Gastrocnemius medialis (tissue), 4 donors: ENCODE measurements around the gene CENPS.

Source experiments
- POLR2A ChIP-seq, 2 donors: fragments of 450-650 bp; IDR thresholded peaks; one replicate each; pipeline ENCODE4 v1.6.1; 2017; ENCODE audit warnings: antibody characterized with exemption in 2 of 2, mild to moderate bottlenecking in 2 of 2, moderate library complexity in 2 of 2
- TF ChIP-seq, protein P1 (sequence below), 5 experiments: fragments of 450-650 bp in 3 of 5; fragments of 200-600 bp in 2 of 5; sonication (generic) in 2 of 5; IDR thresholded peaks in 4 of 5; conservative IDR thresholded peaks in 1 of 5; 1 replicate in 4 of 5; 2 replicates in 1 of 5; pipeline ENCODE4 v1.5.1; 2016 to 2019; ENCODE audit warnings: antibody characterized with exemption in 5 of 5, mild to moderate bottlenecking in 3 of 5, moderate library complexity in 3 of 5

DNA sequence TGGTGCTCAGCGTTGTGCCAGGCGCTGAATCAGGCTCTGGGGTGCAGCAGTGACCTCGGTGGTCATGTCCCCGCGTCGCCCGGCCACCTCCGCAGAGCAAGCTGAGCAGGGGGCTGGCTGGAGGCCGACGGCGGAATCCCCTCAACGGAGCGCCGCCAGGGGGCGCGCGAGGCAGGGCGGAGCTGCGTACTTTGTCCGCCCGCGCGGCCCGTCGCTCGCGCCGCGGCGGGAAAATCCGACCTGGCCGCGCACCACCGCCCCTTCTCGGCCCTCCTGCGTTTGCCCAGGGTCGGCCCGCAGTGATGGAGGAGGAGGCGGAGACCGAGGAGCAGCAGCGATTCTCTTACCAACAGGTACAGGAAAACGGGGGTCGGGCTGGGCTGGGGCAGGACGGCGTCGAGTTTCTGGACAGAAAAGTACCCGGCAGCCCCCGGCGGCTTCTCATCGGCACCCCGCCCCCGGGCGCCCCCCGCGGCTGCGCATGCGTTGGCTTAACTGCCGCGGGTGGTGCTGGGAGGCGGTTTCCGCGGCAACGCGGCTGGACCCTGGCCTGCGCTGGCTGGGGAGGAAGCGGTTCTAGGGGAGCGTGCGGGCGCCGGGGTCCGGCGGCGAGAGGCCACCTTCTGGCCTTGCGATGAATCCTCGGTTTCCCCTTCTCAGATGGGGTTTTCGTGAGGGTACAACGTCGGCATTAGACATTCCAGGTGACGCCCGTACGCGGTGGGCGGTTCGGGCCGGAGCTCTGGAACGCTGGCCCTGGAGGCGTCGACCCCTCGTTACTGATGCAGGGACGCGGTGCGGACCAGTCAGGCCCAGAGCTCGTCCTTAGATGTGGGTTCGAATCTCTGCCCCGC lies at the start of gene CENPS:
- peak in 1 of 2 donors; percentile 20 for TF ChIP-seq POLR2A (IDR thresholded peaks at IDR 0.05)
- TF ChIP-seq, protein P1, sequence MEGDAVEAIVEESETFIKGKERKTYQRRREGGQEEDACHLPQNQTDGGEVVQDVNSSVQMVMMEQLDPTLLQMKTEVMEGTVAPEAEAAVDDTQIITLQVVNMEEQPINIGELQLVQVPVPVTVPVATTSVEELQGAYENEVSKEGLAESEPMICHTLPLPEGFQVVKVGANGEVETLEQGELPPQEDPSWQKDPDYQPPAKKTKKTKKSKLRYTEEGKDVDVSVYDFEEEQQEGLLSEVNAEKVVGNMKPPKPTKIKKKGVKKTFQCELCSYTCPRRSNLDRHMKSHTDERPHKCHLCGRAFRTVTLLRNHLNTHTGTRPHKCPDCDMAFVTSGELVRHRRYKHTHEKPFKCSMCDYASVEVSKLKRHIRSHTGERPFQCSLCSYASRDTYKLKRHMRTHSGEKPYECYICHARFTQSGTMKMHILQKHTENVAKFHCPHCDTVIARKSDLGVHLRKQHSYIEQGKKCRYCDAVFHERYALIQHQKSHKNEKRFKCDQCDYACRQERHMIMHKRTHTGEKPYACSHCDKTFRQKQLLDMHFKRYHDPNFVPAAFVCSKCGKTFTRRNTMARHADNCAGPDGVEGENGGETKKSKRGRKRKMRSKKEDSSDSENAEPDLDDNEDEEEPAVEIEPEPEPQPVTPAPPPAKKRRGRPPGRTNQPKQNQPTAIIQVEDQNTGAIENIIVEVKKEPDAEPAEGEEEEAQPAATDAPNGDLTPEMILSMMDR (IDR thresholded peaks at IDR 0.05 in 4 of 5, conservative IDR thresholded peaks at IDR 0.05 in 1 of 5) = peak; percentile 89 to 100 (median 98)
